Adrenal gland (tissue), 5 donors: ENCODE measurements around the gene CDC42BPG.

Experiments used
- POLR2A ChIP-seq, 2 donors: fragments of 450-650 bp; IDR thresholded peaks; one replicate each; pipeline ENCODE4 v1.6.1; 2017; ENCODE audit warnings: antibody characterized with exemption in 2 of 2, mild to moderate bottlenecking in 2 of 2, moderate library complexity in 1 of 2
- TF ChIP-seq, protein P1 (sequence below), 6 experiments: fragments of 450-650 bp in 4 of 6; fragments of 200-600 bp in 2 of 6; sonication (generic) in 1 of 6; IDR thresholded peaks; 1 replicate in 5 of 6; 2 replicates in 1 of 6; pipeline versions ENCODE4 v1.5.1 to v1.8.0; 2016 to 2021; ENCODE audit warnings: antibody characterized with exemption in 6 of 6, mild to moderate bottlenecking in 2 of 6, moderate library complexity in 1 of 6
- donor health status: DM: no; HTN: no; CAD: no.

DNA sequence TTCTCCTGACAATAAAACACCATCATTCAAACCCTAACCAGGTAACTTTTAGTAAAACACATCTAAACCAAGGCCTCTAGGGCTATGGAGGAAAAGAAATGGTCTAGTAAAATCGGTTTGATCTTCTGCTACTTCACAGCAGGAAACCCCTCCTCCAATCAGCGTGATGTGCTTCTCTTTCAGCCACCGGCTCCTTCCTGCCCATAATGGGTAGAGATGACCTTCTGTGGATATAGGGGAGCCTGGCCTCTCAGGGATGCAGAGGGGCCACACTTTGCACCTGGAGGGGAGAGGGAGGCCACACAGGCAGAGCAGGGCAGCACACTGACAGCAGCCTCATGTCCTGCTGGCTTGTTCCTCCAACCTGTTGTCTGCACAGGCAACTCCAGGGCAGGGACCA, 27.0 kb upstream of the CDC42BPG start:
- TF ChIP-seq, protein P1, sequence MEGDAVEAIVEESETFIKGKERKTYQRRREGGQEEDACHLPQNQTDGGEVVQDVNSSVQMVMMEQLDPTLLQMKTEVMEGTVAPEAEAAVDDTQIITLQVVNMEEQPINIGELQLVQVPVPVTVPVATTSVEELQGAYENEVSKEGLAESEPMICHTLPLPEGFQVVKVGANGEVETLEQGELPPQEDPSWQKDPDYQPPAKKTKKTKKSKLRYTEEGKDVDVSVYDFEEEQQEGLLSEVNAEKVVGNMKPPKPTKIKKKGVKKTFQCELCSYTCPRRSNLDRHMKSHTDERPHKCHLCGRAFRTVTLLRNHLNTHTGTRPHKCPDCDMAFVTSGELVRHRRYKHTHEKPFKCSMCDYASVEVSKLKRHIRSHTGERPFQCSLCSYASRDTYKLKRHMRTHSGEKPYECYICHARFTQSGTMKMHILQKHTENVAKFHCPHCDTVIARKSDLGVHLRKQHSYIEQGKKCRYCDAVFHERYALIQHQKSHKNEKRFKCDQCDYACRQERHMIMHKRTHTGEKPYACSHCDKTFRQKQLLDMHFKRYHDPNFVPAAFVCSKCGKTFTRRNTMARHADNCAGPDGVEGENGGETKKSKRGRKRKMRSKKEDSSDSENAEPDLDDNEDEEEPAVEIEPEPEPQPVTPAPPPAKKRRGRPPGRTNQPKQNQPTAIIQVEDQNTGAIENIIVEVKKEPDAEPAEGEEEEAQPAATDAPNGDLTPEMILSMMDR (IDR thresholded peaks at IDR 0.05), result no peak
- no peak for TF ChIP-seq POLR2A (IDR thresholded peaks at IDR 0.05)
